HepG2 (cell line): ENCODE data around the gene CCT4. TPM values are rescaled to one million over a fixed set of nuclear protein-coding genes. Genes with fewer than 3 reads are reported as not detected.

ENCODE experiments used
- AGO2 ChIP-seq: fragments of 200-400 bp; formaldehyde crosslinking; optimal IDR thresholded peaks from 2 replicates; pipeline ENCODE3; 2017; ENCODE audit warnings: mild to moderate bottlenecking, low read depth, low read length, moderate library complexity
- CC2D1A ChIP-seq: sonication (generic); formaldehyde crosslinking; IDR thresholded peaks from 2 replicates; pipeline ENCODE4 v1.8.1; 2023; ENCODE audit warnings: mild to moderate bottlenecking, missing genetic modification reagents
- KLF16 ChIP-seq, 2 experiments: sonication (generic) in 1 of 2; formaldehyde crosslinking in 1 of 2; IDR thresholded peaks; 2 replicates each; pipeline versions ENCODE4 v1.6.1 to v1.8.0; 2016 to 2023; ENCODE audit warnings: missing genetic modification reagents in 2 of 2, missing compliant biosample characterization in 1 of 2
- MED8 ChIP-seq: sonication (generic); formaldehyde crosslinking; IDR thresholded peaks from 2 replicates; pipeline ENCODE4 v1.8.1; 2023; ENCODE audit warnings: mild to moderate bottlenecking, missing genetic modification reagents; ENCODE audit not compliant: insufficient replicate concordance
- PCBP1 ChIP-seq: fragments of 200-400 bp; formaldehyde crosslinking; IDR thresholded peaks from 2 replicates; pipeline ENCODE4 v1.6.1; 2017; ENCODE audit warnings: mild to moderate bottlenecking, low read depth, low read length, borderline replicate concordance
- REL ChIP-seq: sonication (generic); formaldehyde crosslinking; conservative IDR thresholded peaks from 2 replicates; pipeline ENCODE4 v1.8.0; 2022; ENCODE audit warnings: mild to moderate bottlenecking, missing genetic modification reagents, moderate library complexity
- ZBTB1 ChIP-seq: sonication (generic); formaldehyde crosslinking; IDR thresholded peaks from 2 replicates; pipeline ENCODE4 v1.4.0; 2020; ENCODE audit warnings: missing genetic modification reagents, borderline replicate concordance
- ZBTB20 ChIP-seq: sonication (generic); formaldehyde crosslinking; IDR thresholded peaks from 2 replicates; pipeline ENCODE4 v1.8.1; 2023; ENCODE audit warnings: missing genetic modification reagents, low read depth, mild to moderate bottlenecking, borderline replicate concordance
- ZFP37 ChIP-seq: sonication (generic); formaldehyde crosslinking; IDR thresholded peaks from 2 replicates; pipeline ENCODE4 v1.4.0; 2020; ENCODE audit warnings: missing genetic modification reagents, borderline replicate concordance
- ZNF234 ChIP-seq: sonication (generic); formaldehyde crosslinking; conservative IDR thresholded peaks from 2 replicates; pipeline ENCODE4 v1.5.1; 2020; ENCODE audit warnings: mild to moderate bottlenecking, missing genetic modification reagents
- ZNF253 ChIP-seq: sonication (generic); formaldehyde crosslinking; IDR thresholded peaks from 2 replicates; pipeline ENCODE4 v1.8.0; 2022; ENCODE audit warnings: mild to moderate bottlenecking, missing genetic modification reagents, borderline replicate concordance
- ZNF282 ChIP-seq: fragments of 450-650 bp; IDR thresholded peaks from 2 replicates; pipeline ENCODE4 v1.6.1; 2018; ENCODE audit not compliant: partially characterized antibody
- ZNF3 ChIP-seq: IDR thresholded peaks from 2 replicates; pipeline ENCODE4 v1.7.0; 2017; ENCODE audit warnings: inconsistent platforms
- ZNF740 ChIP-seq: sonication (generic); formaldehyde crosslinking; IDR thresholded peaks from 2 replicates; pipeline ENCODE4 v1.4.0; 2020; ENCODE audit warnings: missing genetic modification reagents
- ZSCAN25 ChIP-seq: sonication (generic); formaldehyde crosslinking; IDR thresholded peaks from 2 replicates; pipeline ENCODE4 v1.8.0; 2022; ENCODE audit warnings: mild to moderate bottlenecking, missing genetic modification reagents
- polyA plus RNA-seq, 8 experiments: library from polyadenylated mRNA; depleted of rRNA in 3 of 8; stranded (reverse) in 7 of 8; unstranded in 1 of 8; fragments of >200 nt; fragmentation: Illumina TruSeq in 4 of 8; extraction: Trizol in 4 of 8; gene quantifications; 2 replicates each; pipeline versions ENCODE4 v1.2.1 to v1.2.3, GENCODE V29; 2011 to 2016; ENCODE audit warnings: low read depth in 4 of 8, missing spikeins in 1 of 8, mixed read lengths in 1 of 8; ENCODE audit not compliant: insufficient read depth in 1 of 8
- total RNA-seq, 5 experiments: library from RNA; depleted of rRNA; stranded (reverse); fragments of >200 nt; fragmentation: Illumina TruSeq; extraction: Trizol; gene quantifications; 2 replicates each; pipeline ENCODE4 v1.2.3, GENCODE V29; 2016; ENCODE audit warnings: low read depth in 1 of 5
- TF ChIP-seq, protein P1 (sequence below): sonication (generic); formaldehyde crosslinking; IDR thresholded peaks from 2 replicates; pipeline ENCODE4 v1.4.0; 2020; ENCODE audit warnings: missing genetic modification reagents
- TF ChIP-seq, protein P2 (sequence below): sonication (generic); formaldehyde crosslinking; IDR thresholded peaks from 2 replicates; pipeline ENCODE4 v1.4.0; 2020; ENCODE audit warnings: missing genetic modification reagents
- TF ChIP-seq, protein P3 (sequence below): sonication (generic); formaldehyde crosslinking; IDR thresholded peaks from 2 replicates; pipeline ENCODE4 v1.5.0; 2020; ENCODE audit warnings: missing genetic modification reagents, mild to moderate bottlenecking, borderline replicate concordance

Gene CCT4
- total and polyA plus RNA-seq, 2 of the 13 experiments (the other 11 are each of a cell fraction or from before 2014, with no cell fraction given), result 138 to 340 TPM

- TF ChIP-seq, protein P1, sequence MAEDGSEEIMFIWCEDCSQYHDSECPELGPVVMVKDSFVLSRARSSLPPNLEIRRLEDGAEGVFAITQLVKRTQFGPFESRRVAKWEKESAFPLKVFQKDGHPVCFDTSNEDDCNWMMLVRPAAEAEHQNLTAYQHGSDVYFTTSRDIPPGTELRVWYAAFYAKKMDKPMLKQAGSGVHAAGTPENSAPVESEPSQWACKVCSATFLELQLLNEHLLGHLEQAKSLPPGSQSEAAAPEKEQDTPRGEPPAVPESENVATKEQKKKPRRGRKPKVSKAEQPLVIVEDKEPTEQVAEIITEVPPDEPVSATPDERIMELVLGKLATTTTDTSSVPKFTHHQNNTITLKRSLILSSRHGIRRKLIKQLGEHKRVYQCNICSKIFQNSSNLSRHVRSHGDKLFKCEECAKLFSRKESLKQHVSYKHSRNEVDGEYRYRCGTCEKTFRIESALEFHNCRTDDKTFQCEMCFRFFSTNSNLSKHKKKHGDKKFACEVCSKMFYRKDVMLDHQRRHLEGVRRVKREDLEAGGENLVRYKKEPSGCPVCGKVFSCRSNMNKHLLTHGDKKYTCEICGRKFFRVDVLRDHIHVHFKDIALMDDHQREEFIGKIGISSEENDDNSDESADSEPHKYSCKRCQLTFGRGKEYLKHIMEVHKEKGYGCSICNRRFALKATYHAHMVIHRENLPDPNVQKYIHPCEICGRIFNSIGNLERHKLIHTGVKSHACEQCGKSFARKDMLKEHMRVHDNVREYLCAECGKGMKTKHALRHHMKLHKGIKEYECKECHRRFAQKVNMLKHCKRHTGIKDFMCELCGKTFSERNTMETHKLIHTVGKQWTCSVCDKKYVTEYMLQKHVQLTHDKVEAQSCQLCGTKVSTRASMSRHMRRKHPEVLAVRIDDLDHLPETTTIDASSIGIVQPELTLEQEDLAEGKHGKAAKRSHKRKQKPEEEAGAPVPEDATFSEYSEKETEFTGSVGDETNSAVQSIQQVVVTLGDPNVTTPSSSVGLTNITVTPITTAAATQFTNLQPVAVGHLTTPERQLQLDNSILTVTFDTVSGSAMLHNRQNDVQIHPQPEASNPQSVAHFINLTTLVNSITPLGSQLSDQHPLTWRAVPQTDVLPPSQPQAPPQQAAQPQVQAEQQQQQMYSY (CRISPR knock-in tag), result no peak
- TF ChIP-seq REL (CRISPR knock-in tag), result no peak; the same call in 1 of the 2 replicates
- 0 out of 2 replicates have a peak, but pooled peaks have one; percentile 33 for TF ChIP-seq ZNF253
- TF ChIP-seq PCBP1, result 0 out of 2 replicates have a peak, but pooled peaks have one; percentile 49
- TF ChIP-seq KLF16 (CRISPR knock-in tag; IDR thresholded peaks at IDR 0.05), result peak in 1 of 2 experiments; percentile 97; a peak in 2 of 4 replicates
- 0 out of 2 replicates have a peak, but pooled peaks have one; percentile 60 for TF ChIP-seq ZSCAN25
- TF ChIP-seq ZNF234 (CRISPR knock-in tag), result no peak
- no peak for TF ChIP-seq ZNF282
- no peak for TF ChIP-seq ZNF3 (CRISPR knock-in tag)
- TF ChIP-seq ZBTB1 (CRISPR knock-in tag), result no peak
- TF ChIP-seq, protein P2, sequence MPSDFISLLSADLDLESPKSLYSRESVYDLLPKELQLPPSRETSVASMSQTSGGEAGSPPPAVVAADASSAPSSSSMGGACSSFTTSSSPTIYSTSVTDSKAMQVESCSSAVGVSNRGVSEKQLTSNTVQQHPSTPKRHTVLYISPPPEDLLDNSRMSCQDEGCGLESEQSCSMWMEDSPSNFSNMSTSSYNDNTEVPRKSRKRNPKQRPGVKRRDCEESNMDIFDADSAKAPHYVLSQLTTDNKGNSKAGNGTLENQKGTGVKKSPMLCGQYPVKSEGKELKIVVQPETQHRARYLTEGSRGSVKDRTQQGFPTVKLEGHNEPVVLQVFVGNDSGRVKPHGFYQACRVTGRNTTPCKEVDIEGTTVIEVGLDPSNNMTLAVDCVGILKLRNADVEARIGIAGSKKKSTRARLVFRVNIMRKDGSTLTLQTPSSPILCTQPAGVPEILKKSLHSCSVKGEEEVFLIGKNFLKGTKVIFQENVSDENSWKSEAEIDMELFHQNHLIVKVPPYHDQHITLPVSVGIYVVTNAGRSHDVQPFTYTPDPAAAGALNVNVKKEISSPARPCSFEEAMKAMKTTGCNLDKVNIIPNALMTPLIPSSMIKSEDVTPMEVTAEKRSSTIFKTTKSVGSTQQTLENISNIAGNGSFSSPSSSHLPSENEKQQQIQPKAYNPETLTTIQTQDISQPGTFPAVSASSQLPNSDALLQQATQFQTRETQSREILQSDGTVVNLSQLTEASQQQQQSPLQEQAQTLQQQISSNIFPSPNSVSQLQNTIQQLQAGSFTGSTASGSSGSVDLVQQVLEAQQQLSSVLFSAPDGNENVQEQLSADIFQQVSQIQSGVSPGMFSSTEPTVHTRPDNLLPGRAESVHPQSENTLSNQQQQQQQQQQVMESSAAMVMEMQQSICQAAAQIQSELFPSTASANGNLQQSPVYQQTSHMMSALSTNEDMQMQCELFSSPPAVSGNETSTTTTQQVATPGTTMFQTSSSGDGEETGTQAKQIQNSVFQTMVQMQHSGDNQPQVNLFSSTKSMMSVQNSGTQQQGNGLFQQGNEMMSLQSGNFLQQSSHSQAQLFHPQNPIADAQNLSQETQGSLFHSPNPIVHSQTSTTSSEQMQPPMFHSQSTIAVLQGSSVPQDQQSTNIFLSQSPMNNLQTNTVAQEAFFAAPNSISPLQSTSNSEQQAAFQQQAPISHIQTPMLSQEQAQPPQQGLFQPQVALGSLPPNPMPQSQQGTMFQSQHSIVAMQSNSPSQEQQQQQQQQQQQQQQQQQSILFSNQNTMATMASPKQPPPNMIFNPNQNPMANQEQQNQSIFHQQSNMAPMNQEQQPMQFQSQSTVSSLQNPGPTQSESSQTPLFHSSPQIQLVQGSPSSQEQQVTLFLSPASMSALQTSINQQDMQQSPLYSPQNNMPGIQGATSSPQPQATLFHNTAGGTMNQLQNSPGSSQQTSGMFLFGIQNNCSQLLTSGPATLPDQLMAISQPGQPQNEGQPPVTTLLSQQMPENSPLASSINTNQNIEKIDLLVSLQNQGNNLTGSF (CRISPR knock-in tag), result no peak
- TF ChIP-seq CC2D1A (CRISPR knock-in tag), result no peak
- TF ChIP-seq ZNF740 (CRISPR knock-in tag), result 0 out of 2 replicates have a peak, but pooled peaks have one; percentile 26
- no peak for TF ChIP-seq ZFP37
- TF ChIP-seq, protein P3, sequence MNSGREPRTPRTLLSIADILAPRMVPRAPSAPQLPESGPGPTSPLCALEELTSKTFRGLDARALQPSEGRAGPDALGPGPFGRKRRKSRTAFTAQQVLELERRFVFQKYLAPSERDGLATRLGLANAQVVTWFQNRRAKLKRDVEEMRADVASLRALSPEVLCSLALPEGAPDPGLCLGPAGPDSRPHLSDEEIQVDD, result no peak
- TF ChIP-seq MED8, result peak; percentile 95
- TF ChIP-seq AGO2, result no peak
- peak; percentile 84; the same call in 1 of the 2 replicates for TF ChIP-seq ZBTB20 (CRISPR knock-in tag)
Measured at GRCh38 chr2:61905372-61906185, 17.1 kb upstream of the CCT4 start, which contains the start of gene COMMD1 (continued).
